CD14-positive monocyte (primary cell): ENCODE measurements around the gene ADGRL4. TPM values are rescaled to one million over a fixed set of nuclear protein-coding genes. Genes with fewer than 3 reads are reported as not detected.

Experiments
- DNase-seq, 3 donors: peaks; one replicate each; pipeline ENCODE4 v3.0.0-alpha.2; 2011 to 2022
- H2AFZ ChIP-seq: 2 replicates; pipeline ENCODE4 v1.6.0; 2012; ENCODE audit warnings: mild to moderate bottlenecking, low read depth, low read length, inconsistent platforms; ENCODE audit not compliant: insufficient read depth, poor library complexity, severe bottlenecking
- H3K27ac ChIP-seq, 2 donors: 1 replicate in 1 of 2; 2 replicates in 1 of 2; pipeline ENCODE4 v1.5.1; 2012 to 2013; ENCODE audit warnings: low read length in 2 of 2, control low read depth in 1 of 2, inconsistent platforms in 1 of 2, low read depth in 1 of 2, mild to moderate bottlenecking in 1 of 2
- H3K27me3 ChIP-seq, 2 donors: one replicate each; pipeline versions ENCODE4 v1.6.0 to v1.6.1; 2011 to 2013; ENCODE audit warnings: low read length in 2 of 2; ENCODE audit not compliant: control insufficient read depth in 2 of 2, insufficient read depth in 2 of 2
- H3K36me3 ChIP-seq, 2 donors: replicated peaks in 1 of 2; 1 replicate in 1 of 2; 2 replicates in 1 of 2; pipeline versions ENCODE4 v1.5.1 to v1.6.1; 2012 to 2013; ENCODE audit warnings: low read length in 2 of 2, control low read depth in 1 of 2, inconsistent platforms in 1 of 2, mild to moderate bottlenecking in 1 of 2; ENCODE audit not compliant: insufficient read depth in 2 of 2, control insufficient read depth in 1 of 2
- H3K4me1 ChIP-seq, 2 donors: 1 replicate in 1 of 2; 2 replicates in 1 of 2; pipeline versions ENCODE4 v1.5.1 to v1.6.1; 2012 to 2013; ENCODE audit warnings: low read length in 2 of 2, control low read depth in 1 of 2, inconsistent platforms in 1 of 2, mild to moderate bottlenecking in 1 of 2, moderate library complexity in 1 of 2; ENCODE audit not compliant: insufficient read depth in 2 of 2, control insufficient read depth in 1 of 2
- H3K4me2 ChIP-seq: replicated peaks from 2 replicates; pipeline ENCODE3; 2012; ENCODE audit warnings: low read length, moderate library complexity, mild to moderate bottlenecking; ENCODE audit not compliant: poor library complexity, severe bottlenecking; ENCODE audit errors: extremely low read depth
- H3K4me3 ChIP-seq, 3 experiments: fragments of 200-600 bp in 1 of 3; sonication (generic) in 1 of 3; replicated peaks in 1 of 3; 1 replicate in 2 of 3; 2 replicates in 1 of 3; pipeline ENCODE4 v1.5.1; 2011 to 2013; ENCODE audit warnings: low read length in 3 of 3, mild to moderate bottlenecking in 3 of 3, control low read depth in 2 of 3, low read depth in 2 of 3, inconsistent platforms in 1 of 3, moderate library complexity in 1 of 3
- H3K79me2 ChIP-seq: 2 replicates; pipeline ENCODE4 v1.6.0; 2012; ENCODE audit warnings: mild to moderate bottlenecking, control low read depth, inconsistent platforms, low read length, moderate library complexity; ENCODE audit not compliant: insufficient read depth
- H3K9ac ChIP-seq: 2 replicates; pipeline ENCODE4 v1.6.0; 2017; ENCODE audit warnings: low read length, mild to moderate bottlenecking; ENCODE audit not compliant: insufficient read depth, poor library complexity, severe bottlenecking
- H3K9me3 ChIP-seq, 2 donors: replicated peaks in 1 of 2; 1 replicate in 1 of 2; 2 replicates in 1 of 2; pipeline versions ENCODE4 v1.5.1 to v1.6.1; 2012 to 2013; ENCODE audit warnings: low read length in 2 of 2, control low read depth in 1 of 2; ENCODE audit not compliant: control insufficient read depth in 1 of 2, insufficient read depth in 1 of 2
- H4K20me1 ChIP-seq: 2 replicates; pipeline ENCODE4 v1.6.0; 2012; ENCODE audit warnings: mild to moderate bottlenecking, low read length, control low read depth, moderate library complexity; ENCODE audit not compliant: insufficient read depth
- H3K27ac Mint-ChIP-seq, 7 donors: one replicate each; pipeline ENCODE4 v1.8.0; 2020; ENCODE audit warnings: mild to moderate bottlenecking in 7 of 7, mixed read lengths in 7 of 7, moderate library complexity in 6 of 7, inconsistent platforms in 2 of 7
- H3K27me3 Mint-ChIP-seq, 3 donors: one replicate each; pipeline ENCODE4 v1.8.0; 2021 to 2022; ENCODE audit warnings: low read depth in 3 of 3, mild to moderate bottlenecking in 3 of 3, mixed read lengths in 3 of 3, moderate library complexity in 3 of 3, inconsistent platforms in 1 of 3
- H3K36me3 Mint-ChIP-seq, 2 donors: one replicate each; pipeline ENCODE4 v1.8.0; 2020; ENCODE audit warnings: mixed read lengths in 2 of 2, inconsistent platforms in 1 of 2, mild to moderate bottlenecking in 1 of 2
- H3K4me1 Mint-ChIP-seq: one replicate; pipeline ENCODE4 v1.8.0; 2020; ENCODE audit warnings: mild to moderate bottlenecking, mixed read lengths
- H3K4me3 Mint-ChIP-seq, 2 donors: one replicate each; pipeline ENCODE4 v1.8.0; 2020; ENCODE audit warnings: mild to moderate bottlenecking in 2 of 2, mixed read lengths in 2 of 2, moderate library complexity in 1 of 2
- H3K9me3 Mint-ChIP-seq, 7 donors: one replicate each; pipeline ENCODE4 v1.8.0; 2020 to 2022; ENCODE audit warnings: mixed read lengths in 7 of 7, mild to moderate bottlenecking in 6 of 7, moderate library complexity in 6 of 7, inconsistent platforms in 2 of 7
- CTCF ChIP-seq: fragments of 200-600 bp; IDR thresholded peaks from one replicate; pipeline ENCODE4 v1.8.0; 2022; ENCODE audit warnings: antibody characterized with exemption, mild to moderate bottlenecking
- WGBS: methylation state at CpG from one replicate; pipeline ENCODE4 v1.1.5; 2013; ENCODE audit warnings: missing lambda C conversion rate; ENCODE audit not compliant: insufficient coverage; 5-methylcytosine and 5-hydroxymethylcytosine counted together
- intact Hi-C, 2 donors: fragments of 100-400 bp; cut with micrococcal nuclease; formaldehyde crosslinking; loops; one replicate each; pipeline versions ENCODE4 v1.15.0 to v1.15.1; 2023
- polyA plus RNA-seq, 3 donors: library from polyadenylated mRNA; depleted of rRNA in 1 of 3; unstranded in 2 of 3; stranded (reverse) in 1 of 3; fragments of 300-500 nt in 2 of 3; fragments of >200 nt in 1 of 3; fragmentation: Illumina TruSeq in 2 of 3; gene quantifications; 1 replicate in 2 of 3; 2 replicates in 1 of 3; pipeline ENCODE4 v1.2.3, GENCODE V29; 2012 to 2021

Gene ADGRL4
- polyA plus RNA-seq, 3 donors = not detected

- 86% methylated on average over 1 of the region's 10 CpGs for WGBS
- Mint-ChIP-seq H3K36me3 (no peaks in the 10 kb centered on the region), H3K4me1 (peaks cover 17% of the 10 kb centered on the region), H3K27ac (peak overlapping the region in 1 of 7 donors; percentile 75), H3K9me3 (peaks cover 5 to 23% (median 16%) of the 10 kb centered on the region in 7 donors), H3K27me3 (peaks cover 0 to 1% (median 0%) of the 10 kb centered on the region in 3 donors), H3K4me3 (peak overlapping the region; percentile 58 to 80)
- peak overlapping the region; percentile 62 for H3K4me2 ChIP-seq
- no peak for DNase-seq
- H3K9me3 ChIP-seq = peaks cover 8 to 21% of the 10 kb centered on the region in 2 donors
- H3K27ac ChIP-seq = peak overlapping the region in 1 of 2 donors; percentile 49
- no peak overlapping the region for H3K9ac ChIP-seq
- peak overlapping the region; percentile 58 for H2AFZ ChIP-seq
- H3K4me1 ChIP-seq = peaks cover 0 to 4% of the 10 kb centered on the region in 2 donors
- no peaks in the 10 kb centered on the region for H4K20me1 ChIP-seq
- H3K27me3 ChIP-seq = no peaks in the 10 kb centered on the region
- intact Hi-C loops = no loop called here
- TF ChIP-seq CTCF = no peak
- peak overlapping the region; percentile 25 to 62 (median 49) for H3K4me3 ChIP-seq
- H3K79me2 ChIP-seq = no peaks in the 10 kb centered on the region
- H3K36me3 ChIP-seq = no peaks in the 10 kb centered on the region
Measured at GRCh38 chr1:79040424-79041082, 34.0 kb upstream of the ADGRL4 start.

- Mint-ChIP-seq H3K27ac (no peak overlapping the region), H3K27me3 (peaks cover 0 to 1% (median 0%) of the 10 kb centered on the region in 3 donors), H3K9me3 (peaks cover 6 to 26% (median 18%) of the 10 kb centered on the region in 7 donors), H3K4me3 (no peak overlapping the region), H3K4me1 (peaks cover 11% of the 10 kb centered on the region), H3K36me3 (no peaks in the 10 kb centered on the region)
- 96% methylated on average over 2 of the region's 2 CpGs for WGBS
- H3K9ac ChIP-seq = no peak overlapping the region
- H3K4me2 ChIP-seq = no peak overlapping the region
- H3K36me3 ChIP-seq = no peaks in the 10 kb centered on the region
- H3K27ac ChIP-seq = no peak overlapping the region
- H3K9me3 ChIP-seq = peaks cover 11 to 21% of the 10 kb centered on the region in 2 donors
- no peak overlapping the region for H2AFZ ChIP-seq
- no peak for DNase-seq
- H4K20me1 ChIP-seq = no peaks in the 10 kb centered on the region
- H3K4me3 ChIP-seq = no peak overlapping the region
- intact Hi-C loops = no loop called here
- no peak for TF ChIP-seq CTCF
- H3K79me2 ChIP-seq = no peaks in the 10 kb centered on the region
- no peaks in the 10 kb centered on the region for H3K27me3 ChIP-seq
- H3K4me1 ChIP-seq = peaks cover 0 to 4% of the 10 kb centered on the region in 2 donors
Measured at GRCh38 chr1:79037085-79037484, 30.6 kb upstream of the ADGRL4 start.
